VCaP (cell line): Measurements from ENCODE around the gene GPRC5D.

Source experiments
- H3K27ac ChIP-seq: fragments of 450-650 bp; 2 replicates; pipeline ENCODE4 v1.5.1; 2017
- CTCF ChIP-seq: fragments of 450-650 bp; conservative IDR thresholded peaks from 2 replicates; pipeline ENCODE4 v1.5.1; 2017; ENCODE audit warnings: mild to moderate bottlenecking, moderate library complexity

Gene GPRC5D

GRCh38 chr12:12952036-12952435 lies at the start of gene GPRC5D:
Gene GPRC5D (minus strand): TSS chr12:12952170. CDS start chr12:12950384, 1,786 bp downstream.
- H3K27ac ChIP-seq, result no peak within 1 kb of the TSS
- TF ChIP-seq CTCF, result no peak

- TF ChIP-seq CTCF, result no peak
- peak overlapping the region; percentile 89 for H3K27ac ChIP-seq
These were observed 49.7 kb upstream of the GPRC5D start for GRCh38 chr12:13001775-13002040.

- peak overlapping the region; percentile 89 for H3K27ac ChIP-seq
- TF ChIP-seq CTCF, result peak; percentile 69
These were observed 49.2 kb upstream of the GPRC5D start for GRCh38 chr12:13000925-13001774.

- TF ChIP-seq CTCF, result no peak
- peak overlapping the region; percentile 89 for H3K27ac ChIP-seq
These were observed 48.6 kb upstream of the GPRC5D start for GRCh38 chr12:13000616-13000924.

GRCh38 chr12:12999959-13000615 lies 48.1 kb upstream of the GPRC5D start, which contains the start of gene HEBP1:
Gene HEBP1 (minus strand): TSS chr12:13000265. CDS start chr12:13000114, 151 bp downstream.
- TF ChIP-seq CTCF, result no peak
- peak within 1 kb of the TSS; percentile 89 for H3K27ac ChIP-seq

GRCh38 chr12:12999271-12999958 lies 47.4 kb upstream of the GPRC5D start:
- H3K27ac ChIP-seq, result peak overlapping the region; percentile 89
- no peak for TF ChIP-seq CTCF

- TF ChIP-seq CTCF, result no peak
- no peak overlapping the region for H3K27ac ChIP-seq
These were observed 46.3 kb upstream of the GPRC5D start for GRCh38 chr12:12998248-12998647.
